Hematopoietic multipotent progenitor cell treated with erythropoietin and hydrocortisone succinate and interleukin-3 and kit ligand, for 4 days (in vitro differentiated cells): Measurements from ENCODE around the gene GALNT9.
A peak's percentile ranks its signal among the peaks of the same experiment; 100 is the strongest.

Experiments
- DNase-seq: peaks from one replicate; pipeline ENCODE4 v3.0.0-alpha.2; 2015

GALNT9 gene

DNA sequence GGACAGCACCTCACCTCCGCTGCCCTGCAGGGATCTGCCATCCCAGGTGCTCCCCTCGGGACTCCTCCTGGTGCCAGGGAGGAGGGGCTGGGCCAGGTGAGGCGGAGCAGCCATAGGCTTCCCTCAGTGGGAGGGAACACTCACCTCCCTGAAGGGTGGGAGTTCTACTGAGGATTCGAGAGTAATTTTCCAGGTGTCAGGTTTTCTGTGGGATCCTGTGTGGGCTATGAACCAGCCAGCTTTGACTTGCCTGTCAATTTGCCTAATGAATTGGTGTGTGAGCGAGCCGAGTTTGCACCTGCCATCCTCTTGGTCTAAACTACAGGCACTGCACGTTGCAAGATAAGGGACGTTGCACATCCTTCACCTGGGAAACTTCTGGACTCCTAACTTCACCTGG is 134.8 kb downstream of the GALNT9 start:
- no peak for DNase-seq

DNA sequence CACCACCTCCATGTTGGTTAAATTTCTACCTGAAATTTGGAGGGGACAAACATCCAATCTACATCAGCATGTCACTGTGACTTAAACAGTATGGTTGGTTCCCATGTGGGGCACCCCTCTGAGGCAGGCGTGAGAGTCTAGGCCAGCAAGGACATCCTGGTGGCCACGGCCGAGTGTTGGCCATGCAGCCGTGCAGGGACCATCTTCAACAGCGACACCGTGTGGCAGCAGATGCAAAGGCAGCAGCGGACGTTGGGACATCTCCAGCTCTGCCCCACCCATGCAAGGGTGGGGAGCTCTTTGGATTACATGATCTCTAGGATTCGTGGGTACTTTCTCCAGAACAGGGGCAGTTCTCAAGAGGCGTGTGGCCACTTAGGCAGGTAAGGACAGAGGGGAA is 135.3 kb downstream of the GALNT9 start:
- peak; percentile 34 for DNase-seq

DNA sequence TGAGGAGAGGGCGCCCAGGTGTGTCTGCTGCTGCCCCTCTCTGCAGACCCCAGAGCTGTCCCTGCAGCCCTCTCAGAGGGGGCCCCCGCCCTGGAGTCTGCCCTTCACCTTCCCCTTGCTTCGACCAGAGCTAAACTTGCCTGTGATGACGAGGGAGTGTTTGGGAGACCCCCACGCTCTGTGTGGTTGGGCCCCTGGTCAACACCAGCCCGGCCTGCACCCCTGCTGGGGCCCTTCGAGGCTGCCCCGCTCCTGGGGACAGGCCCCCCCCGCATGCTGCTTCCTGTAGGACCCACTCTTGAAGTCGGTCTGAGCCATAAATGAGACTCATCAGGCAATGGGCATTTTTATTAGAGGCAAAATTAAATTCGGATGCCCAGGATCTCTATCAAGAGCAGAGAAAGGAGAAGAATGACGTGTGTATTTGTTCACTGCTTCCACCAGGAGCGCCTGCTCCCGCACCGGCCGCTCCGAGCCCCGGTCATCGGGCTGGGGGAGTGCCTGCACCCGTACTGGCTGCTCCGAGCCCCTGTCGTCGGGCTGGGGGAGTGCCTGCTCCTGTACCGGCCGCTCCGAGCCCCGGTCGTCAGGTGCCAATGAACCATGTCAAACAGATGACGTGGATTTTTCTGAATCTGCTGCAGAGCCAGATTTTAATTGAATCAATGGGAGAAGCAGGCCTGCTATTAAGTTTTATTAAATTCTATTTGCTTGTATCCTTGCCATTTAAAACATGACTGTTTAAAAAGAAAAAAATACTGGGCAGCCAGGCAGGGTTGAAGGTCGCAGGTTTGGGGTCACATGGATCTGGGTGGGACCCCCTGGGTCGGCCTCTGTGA is 137.5 kb downstream of the GALNT9 start:
- DNase-seq = no peak

DNA sequence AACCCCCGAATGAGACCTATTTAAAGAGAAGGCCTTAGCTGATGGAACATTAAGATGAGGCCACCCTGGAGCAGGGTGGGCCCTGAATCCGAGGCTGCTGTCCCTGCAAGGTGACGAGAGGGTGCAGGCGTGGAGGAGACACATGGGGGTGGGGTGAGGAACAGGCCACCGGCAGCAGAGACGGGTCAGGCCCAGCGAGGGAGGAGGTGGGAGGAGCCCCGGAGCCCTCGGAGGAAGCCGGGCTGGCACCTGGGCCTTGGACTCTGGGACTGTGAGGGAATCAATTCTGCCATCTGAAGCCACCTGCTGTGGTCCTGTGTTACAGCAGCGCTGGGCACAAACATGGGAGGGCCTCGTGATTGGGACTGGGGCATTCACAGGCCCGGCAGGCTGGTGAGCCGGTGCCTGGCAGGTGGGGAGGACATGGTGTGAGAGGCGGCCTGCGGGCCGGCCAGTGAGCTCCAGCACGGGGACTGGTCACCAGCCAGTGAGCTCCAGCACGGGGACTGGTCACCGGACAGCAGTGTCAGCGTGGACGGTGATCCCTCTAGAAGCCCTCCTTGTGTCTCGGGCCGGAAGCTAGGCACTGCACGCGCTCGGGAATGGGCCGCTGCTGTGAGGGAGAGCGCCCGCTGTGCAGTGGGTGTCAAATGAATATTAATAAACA is 138.4 kb downstream of the GALNT9 start:
- no peak for DNase-seq

DNA sequence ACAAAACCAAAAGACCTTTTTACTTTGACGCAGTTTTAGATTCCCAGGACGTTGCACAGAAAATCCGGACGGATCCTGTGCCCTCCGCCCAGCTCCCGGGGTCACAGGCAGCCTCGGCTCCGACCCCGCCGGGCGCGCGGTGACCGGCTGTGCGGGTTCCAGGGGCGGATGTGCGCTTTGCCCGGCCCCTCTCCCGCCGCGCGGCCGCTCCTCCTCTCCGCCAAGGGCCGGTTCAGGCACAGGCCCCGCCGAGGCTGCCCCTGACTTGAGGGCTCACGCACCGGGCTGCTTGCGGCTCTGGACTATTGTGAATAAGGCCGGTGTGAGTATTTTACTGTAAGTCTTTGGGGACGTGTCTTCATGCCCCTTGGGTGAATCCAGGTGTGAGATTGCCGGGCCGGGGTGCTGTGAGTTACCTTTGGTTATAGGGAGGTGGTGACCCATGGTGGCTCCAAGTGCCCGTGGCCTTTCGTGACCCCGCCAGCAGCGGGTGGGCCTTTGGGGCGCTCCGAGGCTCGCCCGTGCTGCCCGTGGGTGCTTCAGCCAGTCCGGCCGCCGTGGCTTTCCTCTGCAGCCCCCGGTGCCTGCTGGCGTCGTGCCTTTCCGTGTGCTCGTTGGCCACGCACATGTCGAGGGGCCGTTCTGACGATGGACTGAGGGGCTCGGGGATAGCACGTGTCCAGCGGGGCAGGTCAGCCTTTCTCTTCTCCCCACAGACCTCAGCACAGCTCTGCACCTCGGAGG is 139.2 kb downstream of the GALNT9 start:
- peak; percentile 13 for DNase-seq

DNA sequence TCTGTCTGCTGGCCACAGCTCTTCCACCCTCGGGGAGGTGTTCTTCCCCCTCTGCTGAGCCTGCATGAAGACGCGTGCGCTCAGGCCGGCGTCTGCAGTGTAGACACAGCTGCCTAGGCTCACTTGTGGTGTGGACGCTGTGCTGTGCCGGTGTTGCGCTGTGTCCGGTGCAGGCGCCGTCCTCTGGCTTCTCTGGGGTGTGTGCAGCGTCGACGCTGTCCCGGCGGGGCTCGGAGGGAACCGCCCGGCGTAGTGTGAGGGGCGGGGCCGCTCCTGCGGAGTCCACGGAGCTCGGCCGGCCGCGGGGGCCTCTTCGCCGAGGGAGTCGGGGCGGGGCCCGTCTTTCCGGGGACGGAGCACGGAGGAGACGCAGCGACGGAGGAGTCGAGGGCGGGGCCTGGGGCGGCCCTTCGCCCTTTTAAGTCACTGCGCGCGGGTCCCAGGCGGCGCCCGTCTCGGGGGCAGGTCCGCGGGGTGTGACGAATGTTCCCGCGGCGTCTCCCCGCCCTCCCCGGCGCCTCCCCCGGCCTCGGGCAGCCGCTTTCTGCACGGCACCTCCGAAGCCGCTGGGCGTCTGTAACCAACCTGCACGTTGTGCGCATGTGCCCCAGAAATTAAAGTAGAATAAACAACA is 139.9 kb downstream of the GALNT9 start:
- DNase-seq = peak; percentile 94

DNA sequence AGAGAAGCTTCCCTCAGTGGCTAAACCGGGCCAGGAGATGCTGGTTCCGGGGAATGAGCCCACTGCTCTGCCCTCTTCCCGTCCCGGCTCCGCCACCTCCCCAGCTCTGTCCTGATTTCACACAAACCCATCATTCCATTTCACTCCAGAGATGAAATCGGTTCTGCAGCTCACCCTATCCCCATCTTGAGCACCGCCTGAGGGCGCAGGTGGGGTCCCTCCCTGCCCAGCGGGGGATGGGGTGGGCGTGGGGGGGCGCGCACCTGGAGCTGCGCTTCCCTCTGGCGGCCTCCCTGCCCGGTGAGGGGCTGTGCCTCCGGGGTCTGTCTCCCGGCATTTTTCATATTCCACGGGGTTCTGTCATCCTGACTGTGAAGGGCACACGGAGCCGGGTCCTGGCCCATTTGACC is 140.5 kb downstream of the GALNT9 start:
- no peak for DNase-seq

DNA sequence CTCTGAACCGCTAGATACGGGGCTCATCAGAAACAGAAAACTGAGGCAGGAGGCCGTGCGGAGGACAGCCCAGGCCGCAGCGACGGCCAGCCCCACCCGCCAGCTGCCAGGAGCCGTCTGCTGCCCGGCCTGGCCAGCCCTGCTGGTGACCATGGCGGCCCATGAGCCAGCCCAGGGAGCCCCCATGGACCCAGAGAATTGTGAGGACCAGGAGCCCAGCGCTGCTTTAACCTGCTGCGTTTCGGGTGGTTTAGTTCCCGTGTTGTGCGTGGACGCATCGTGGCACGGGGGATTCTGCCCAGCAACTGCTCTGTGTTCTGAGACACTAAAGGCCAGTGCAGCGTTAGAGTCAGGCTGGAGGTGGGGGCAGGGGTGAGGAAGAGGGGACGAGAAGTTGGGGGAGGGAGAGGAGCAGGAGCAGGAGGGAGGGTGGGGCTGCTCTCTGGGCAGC is 140.9 kb downstream of the GALNT9 start:
- no peak for DNase-seq

DNA sequence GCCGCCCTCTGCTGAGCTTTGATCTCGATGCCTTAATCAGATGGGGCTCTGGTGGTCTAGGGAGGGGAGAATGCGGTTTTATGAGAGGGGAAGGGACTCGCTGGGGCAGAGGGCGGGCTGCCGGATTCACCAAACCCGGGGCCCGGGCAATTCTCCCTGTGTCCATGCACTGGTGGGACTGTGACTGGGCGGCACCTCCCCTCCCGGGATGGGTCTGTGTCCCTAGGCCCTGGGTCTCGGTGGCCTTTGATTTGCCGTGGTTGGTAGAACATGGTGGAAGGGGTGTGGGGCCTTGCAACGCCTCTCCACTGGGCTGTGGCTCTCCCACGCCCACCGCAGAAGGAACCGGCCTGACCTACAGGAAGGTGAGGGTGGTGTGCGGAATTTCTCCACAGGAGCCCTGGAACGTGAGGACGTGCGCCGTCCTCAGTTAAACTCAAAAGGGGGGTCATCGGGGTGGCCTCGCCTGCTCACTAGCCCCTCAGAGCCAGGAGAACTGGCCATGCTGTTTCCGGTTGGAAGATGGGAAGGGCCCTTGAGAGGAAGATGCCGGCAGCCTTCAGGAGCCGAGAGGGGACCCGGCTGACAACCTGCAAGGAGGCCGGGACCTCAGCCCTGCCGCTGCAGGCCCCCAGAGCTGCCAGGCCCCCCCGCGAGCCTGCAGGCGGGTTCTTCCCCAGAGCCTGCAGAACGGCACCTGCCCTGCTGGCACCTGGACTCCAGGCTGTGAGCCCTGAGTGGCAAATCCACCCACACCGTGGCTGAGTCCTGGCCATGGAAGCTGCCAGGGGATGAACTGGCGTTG is 141.5 kb downstream of the GALNT9 start:
- no peak for DNase-seq

DNA sequence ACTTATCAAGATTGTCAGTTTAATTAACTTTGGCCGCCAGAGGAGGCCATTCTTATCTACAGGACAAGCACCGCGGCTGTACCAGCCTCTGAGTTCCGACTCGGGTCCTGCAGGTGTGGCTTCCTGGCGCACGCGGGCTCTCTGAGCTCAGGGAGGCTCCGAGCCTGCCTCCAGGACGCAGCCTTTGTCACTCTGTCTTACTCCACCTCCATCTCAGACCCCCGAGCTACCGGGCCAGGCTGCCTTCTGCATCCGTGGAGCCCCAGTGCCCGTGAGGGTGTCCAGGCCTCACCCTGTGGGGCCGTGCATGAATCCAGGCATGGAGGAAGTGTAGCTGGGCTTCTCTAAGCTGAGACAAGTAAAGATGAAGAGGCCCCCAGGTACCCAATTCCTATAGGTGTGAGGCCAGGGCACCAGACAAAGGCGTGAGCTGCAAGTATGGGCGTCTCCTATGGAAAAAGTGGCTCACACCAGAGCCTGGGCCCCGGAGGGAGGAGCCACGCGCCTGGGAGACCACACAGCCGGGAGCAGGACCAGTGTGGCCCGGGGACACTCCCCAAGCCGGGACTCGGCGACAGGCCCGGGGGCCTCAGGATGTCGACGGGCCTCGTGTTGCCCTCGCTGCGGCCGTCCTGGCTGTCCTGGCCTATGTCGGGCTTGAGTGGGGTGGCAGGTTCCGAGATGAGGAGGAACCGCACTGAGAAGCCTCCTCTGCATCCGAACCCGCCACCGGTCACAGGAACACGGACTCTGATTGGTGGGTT is 142.3 kb downstream of the GALNT9 start:
- DNase-seq = no peak

DNA sequence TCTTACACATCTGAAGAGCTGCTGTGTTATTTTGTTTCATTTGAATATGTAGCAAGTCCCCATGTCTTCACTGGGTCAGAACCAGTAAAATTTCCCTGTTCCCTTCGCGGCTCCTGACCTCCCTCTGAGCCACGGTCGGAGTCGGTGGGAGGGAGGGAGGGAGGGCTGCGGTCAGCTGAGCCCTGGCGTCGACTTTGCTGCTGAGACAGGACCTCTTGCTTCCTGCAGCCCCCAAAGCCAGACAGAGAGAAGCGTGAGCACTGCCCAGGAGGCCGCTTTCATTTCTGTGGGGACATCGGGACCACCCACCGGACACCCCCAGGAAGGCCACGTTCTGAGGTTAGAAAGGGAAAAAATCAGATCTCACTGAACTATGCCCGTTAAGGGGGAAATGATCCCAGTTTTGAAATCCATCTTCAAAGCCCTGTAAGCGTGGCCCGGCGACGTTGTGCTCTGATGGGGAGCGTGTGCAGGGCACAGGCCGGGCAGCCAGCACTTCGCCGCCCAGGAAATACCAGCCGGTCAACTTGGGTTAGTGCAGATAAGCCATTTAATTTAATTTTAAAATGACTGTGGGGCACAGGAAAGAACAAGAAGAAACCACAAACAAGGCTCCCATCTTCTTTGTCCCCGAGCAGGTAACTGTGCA is 143.1 kb downstream of the GALNT9 start:
- no peak for DNase-seq

DNA sequence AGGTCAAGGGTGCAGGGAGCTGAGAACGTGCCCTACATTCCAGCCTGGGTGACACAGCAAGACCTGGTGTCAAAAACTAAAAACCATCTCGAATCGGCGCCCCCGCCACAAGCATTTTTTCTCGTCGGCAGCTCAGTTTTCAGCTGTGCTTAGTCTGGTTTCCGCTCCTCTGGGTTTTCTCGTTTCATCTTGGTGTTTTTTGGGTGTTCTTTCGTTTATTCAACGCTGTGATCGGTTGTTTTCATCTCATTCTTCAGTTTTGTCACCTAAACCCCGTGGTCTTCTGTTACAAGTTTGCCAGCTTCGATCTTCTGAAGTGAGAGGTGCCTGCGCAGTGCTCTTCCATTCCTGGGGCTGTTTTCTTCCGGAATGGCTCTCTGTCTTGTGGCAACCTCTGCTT is 143.7 kb downstream of the GALNT9 start:
- no peak for DNase-seq

DNA sequence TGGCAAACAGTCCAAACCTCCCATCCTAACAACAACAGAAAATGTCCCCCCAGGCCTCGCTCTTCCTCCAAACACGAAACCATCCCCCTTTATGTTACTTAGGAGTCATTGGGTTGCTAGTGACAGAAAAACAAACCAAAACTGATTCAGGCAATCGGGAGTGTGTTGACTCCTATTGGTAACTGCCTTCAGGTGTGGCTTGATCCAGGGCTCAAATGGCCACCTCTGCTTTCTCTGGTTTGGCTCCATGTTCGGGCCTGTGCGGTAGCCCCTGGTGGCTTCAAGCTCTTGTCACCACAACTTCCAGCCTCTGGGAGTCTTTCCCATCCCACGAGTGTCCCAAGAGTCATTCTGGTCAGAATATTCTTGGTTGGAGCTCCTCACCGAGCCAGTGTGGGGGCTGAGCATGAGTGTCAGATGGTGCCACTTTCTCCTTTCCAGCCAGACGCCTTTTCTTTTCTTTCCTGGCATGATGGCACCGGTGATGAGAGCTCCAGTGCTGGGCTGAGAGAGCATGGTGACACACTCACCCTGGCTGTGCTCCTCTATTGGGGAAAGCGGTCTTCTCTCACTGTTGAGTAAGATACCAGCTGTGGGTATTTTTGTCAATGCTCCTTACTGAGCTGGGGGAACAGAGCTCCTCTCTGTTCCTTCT is 146.6 kb downstream of the GALNT9 start:
- DNase-seq = no peak

DNA sequence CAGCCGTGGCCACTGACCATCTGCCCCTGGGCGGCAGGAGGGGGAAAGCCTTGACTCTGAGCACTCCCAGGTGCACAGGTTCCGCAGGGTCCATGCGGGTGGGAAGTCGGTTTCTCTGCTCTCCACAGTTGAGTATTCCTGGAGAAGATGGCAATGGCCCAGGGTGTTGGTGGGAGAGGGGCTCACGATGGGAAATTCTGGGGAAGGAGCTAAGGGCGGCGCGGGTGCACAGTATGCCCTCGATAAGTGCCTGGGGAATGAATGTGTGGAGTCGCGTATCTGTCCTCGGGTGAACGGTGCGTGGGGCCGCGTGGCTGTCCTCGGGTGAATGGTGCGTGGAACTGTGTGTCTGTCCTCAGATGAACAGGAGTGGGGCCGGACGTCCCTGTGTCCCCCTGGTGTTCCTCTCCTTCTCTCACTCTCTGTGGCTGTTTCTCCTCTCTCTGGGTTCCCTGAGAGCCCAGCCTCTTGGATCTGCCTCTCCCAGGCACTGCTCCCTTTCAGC is 147.1 kb downstream of the GALNT9 start:
- DNase-seq = no peak

DNA sequence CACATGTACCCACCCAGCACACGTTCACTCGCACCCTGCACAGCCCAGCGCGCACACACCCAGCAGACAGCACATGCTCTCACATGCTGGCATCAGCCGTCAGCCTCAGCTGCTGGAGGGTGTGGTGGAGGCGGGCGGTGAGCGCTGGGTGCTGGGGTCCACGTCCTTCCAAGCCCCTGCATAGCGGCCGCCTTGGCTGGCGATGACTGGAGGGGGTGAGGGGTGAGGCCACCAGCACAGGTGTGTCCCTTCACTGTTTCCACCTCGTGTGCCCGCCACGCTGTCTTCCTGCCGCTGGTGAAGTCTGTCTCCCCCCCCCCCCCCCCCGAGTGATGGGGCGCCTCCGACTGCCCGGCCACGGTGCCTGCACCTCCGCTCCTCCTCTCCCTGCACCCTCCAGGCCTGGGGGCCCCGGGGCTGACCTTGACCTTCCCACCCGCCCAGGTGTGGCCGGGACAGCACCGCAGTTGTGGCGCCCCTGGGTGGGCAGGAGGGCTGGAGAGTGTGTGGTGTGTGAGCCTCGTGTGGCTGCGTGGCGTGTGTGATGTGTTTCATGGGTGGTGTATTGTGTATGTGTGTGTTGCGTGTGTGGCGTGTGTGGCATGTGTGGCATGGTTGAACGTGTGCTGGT is 147.7 kb downstream of the GALNT9 start:
- DNase-seq = no peak

DNA sequence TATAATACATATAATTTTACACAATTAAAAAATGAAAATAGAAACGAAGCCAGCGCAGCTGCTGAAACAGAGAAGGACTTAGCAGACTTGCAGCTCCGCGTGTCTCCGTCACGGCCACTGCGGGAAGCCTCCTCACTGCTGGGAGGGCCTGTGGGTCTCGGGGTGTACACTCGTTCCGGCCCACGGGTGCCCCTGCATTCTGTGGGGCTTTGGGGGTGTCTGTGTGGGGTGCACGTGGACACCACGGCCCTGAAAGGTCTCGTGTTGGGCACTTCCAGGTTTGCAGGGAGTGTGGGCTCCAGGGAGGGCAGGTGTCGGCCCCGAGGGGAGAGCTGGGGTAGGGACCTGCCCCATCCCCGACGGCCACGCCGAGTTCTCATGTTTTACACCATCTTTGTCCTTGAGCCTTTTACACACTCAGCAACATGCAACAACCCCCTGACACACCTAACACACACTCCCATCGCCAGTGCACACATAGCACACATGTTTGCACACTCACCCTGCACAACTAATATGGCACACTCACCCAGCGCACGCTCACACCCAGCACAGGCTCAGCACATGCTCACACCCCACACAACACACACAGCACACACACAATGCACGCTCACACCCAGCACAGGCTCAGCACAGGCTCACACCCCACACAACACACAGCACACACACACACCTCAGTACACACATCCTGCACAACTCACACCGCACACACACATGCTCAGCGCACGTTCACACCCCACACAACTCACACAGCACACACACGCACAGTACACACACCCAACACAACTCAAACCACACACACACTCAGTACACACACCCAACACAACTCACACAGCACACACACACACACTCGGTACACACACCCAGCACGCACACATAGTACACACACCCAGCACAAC is 148.5 kb downstream of the GALNT9 start:
- no peak for DNase-seq

DNA sequence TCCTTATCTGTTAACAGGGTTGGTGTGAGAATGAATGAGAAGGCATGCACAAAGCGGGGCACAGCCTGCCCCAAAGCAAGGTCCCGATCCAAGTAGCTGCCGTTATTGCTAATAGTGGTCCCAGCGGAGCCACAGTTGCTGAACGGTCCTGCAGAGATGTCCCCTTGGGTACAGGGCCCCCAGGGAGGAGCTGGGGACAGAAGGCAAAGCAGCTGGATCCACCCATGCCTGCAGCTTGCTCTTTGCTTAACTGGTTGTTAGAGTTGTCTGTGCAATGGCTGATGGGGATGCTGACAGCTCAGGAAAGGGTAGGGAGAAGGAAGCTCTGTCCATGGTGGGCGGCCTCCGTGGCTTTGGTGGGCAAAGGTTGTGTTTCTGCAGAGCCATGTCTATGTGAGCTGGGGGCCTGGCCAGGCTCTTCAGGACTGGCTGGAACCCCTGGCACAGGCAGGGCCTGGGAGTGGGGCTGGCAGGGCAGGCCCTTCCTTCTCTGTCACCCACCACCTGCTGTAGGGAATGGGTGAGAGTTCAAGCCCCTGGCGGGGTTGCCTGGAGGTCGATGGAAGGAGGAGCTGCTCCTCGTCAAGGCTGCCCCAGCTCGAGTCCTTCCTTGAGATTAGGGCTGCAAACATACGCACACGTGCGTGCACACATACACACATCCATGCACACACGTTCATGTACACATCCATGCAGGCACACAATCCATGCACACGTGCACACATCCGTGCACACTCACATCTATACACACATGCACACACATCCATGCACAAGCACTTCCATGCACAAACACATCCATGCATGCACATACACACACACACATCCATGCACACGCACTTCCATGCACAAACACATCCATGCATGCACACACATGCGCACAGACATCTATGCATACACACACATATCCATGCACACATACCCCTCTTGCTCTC is 149.7 kb downstream of the GALNT9 start:
- DNase-seq = no peak
